ENCODE data around the gene RPRM.
"Not testable (repeated sequence)": the region's sequence is repeated elsewhere in the genome, so short reads cannot be mapped to it uniquely, and the experiment has no call there.

The RPRM gene

DNA sequence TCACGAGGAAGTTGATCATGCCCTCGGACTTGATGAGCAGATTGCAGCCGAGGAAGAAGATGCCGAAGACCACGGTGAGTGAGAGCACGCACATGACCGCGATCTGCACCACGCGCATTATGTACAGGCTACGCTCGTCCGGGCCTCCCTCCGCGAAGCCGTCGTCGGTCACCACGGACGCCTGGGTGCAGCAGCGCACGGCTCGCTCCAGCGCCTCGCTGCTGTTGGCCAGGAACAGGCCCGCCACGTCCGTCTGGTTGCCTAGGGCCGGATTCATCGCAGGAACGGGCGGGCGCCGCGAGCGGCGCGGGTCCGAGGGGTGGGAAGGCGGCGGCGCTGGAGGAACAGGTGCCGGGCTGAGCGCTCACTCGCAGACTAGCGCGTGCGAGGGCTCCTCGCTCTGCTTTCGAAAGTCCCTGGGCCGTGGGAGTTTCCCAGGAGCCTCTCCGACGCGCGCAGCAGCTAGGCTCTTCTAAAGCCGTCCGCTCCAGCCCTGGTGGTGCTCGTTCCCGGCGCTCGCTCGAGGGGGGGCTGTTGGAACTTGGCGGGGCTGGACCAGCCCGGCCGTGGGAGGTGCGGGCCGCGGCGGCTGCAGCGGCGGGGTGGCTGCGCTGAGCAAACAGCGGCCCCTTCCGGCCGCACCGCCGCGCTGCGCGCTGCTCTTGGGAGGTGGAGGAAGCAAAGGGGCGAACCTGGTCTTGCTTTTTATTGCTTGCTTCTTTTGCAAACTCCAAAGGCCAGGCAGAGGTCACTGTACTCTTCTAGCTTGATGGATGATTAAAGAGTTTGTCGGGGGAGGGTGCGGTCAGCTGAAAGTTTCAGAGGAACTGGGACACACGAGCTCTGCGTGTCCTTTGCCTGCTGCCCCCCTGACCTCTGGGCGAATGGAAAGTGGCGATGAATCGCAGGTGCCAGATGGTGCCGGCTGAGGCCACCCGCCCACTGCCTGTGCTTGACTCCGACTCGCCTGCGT, at the start of gene RPRM:
Gene RPRM, minus strand, starts transcription at position 474 of the 973 bp plus-strand sequence. Its CDS starts 197 bp downstream, at position 277.
- peak; percentile 52 for DNase-seq

DNA sequence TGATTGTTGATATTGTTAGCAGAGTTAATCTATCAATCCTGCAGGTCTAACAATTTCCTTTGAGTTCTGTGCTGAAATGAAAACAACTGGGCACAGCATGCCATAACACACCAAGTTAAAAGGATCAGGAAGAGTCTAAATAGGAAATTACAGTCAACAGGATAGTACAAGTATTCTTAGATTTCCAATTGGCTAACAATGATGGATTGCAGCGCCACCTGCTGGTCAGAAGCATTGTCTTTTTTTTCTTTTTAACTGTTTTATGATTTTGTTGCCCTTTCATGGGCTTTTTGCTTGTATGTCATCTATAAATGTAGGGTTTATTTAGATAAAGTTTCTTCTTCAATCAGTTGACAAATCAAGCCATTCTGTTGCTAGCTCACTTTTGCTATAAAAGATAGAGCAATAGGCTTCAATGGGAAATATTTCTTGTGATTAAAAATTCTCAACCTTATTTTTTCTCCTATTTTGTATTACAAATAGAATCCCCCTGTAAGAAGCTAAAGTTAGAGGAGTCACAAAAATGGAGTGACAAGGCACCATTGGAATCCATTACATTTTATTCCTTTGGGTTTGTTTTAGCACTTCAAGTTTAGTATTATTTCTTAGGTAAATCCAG, 40.8 kb upstream of the RPRM start:
- DNase-seq = peak; percentile 42

DNA sequence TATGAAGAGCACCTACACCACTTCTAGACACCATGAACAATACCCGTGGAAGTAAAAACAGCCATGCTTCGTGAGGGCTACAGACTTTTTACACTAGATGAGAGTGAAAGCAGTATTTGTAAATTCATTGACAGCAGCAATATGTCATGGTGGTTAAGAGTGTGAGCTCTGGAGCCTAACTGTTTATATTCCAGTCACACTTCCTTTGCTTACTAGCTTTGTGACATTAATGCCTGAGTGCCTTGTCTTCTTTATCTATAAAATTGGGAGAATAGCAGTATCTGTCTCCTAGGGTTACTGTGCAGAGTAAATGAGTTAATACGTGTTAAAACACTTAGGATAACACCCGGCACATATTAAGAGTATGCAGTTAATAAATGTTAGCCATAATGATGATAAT, 33.8 kb upstream of the RPRM start:
- no peak for DNase-seq

DNA sequence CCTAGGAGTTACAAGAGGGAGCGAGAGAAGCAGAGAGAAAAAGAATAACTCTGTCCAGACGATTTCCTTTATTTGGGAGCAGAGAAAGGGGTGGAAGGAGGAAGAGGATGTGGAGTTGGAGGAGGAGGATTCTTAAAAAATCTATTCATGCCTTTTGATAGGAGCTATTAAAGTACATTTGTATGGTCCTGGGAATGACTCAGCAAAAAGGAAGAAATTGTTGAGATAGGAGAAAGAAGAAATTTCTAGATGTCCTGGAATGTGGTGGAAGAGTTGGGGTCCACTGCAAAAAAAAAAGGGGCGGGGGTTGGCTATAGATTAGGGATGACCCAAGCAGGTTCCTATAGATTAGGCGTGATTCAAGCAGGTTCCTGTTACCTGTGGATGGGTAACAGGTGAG, 32.4 kb upstream of the RPRM start:
- no peak for DNase-seq

DNA sequence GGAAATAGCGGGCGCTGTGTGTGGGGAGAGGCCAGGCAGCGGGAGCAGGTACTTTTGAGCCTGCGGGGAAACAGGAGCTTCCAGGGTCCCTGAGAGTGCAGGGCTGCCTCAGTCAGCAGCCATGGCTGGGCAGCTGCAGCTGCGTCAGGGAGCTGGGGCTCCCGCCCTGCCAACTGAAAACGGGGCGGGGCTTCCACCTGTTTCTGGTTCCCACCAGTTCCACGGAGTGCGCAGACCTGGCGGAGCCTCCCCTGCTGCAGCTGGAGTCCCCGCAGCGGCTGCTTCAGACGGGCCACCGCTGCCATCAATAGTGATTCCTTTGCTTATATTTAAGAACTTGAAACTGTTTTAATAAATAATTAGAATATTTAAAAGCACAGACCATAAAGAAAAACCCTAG, 30.6 kb upstream of the RPRM start:
- DNase-seq = no peak

DNA sequence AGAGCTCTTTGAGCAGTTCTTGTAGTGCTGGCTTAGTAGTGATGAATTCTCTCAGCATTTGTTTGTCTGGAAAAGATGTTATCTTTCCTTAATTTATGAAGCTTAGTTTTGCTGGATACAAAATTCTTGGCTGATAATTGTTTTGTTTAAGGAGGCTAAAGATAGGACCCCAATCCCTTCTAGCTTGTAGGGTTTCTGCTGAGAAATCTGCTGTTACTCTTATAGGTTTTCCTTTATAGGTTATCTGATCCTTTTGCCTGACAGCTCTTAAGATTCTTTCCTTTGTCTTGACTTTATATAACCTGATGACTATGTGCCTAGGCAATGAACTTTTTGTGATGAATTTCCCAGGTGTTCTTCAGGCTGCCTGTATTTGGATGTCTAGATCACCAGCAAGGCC, 27.9 kb upstream of the RPRM start:
- not testable (repeated sequence) for DNase-seq

DNA sequence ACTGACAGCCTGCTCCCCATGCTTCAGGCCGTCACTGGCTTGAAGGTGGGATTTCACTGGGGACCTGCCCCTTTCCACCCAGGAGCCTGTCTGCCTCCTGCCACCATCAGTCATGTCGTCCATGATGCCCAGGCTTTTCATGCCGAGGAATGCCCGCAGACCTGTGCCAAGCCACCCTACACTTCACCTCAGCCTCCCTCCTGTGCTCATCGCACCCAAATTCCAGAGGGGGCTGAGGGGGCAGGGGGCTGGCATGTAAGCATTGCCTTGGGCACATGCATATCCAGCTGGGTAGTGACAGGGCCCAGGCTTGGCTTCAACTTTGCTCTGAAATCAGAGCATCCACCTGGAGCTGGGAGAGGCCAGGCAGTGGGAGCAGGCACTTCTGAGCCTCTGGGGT, 20.9 kb upstream of the RPRM start:
- DNase-seq = no peak

DNA sequence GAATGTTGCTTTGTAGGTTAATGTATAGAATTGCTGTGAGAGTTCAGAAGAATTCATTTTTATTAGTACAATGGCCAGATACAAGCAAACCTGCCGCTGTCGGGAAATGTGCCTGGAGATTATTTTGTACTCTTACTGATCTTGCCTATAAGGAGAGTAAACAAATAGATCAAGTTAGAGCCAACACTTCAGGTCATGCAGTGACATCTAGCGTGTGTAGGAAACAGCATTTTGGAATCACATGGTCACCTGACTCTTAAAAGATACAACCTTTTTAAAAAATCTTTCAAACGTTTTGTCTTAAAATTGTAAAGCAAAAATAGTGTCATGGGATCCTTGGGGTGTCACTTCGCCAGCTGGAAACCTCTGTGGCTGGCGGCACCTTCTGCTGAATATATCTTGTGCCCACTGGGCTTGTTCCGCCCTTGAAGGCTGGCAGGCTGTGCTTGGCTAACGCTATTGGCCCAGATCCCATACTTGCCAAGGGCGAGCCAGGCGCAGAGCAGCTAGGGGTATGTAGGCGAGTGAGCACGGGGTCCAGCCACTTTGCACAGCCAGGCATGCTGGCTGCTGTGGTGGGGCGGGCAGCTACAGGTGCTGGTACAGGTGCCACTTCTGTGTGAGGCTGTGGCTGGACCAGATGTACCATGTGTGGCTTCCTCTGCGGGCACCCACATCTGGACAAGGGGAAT, 19.5 kb upstream of the RPRM start:
- no peak for DNase-seq

DNA sequence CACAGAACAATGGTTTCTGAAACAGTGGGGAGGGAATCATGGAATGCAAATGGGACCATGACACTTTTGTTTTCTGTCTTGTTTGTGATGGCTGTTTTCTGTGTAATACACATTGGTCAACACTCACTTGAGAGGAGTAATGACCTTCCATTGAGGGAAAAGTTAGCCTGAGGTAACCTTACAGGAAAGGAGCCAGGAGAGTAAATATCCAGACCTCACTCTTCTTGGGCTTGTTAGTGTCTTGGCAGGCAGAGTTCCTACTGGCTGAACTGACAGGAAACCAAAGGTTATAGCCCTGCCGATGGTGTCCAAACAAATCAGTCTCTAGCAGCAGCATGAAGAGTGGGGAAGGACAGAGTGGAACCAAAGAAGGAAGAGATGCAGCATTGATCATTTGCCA, 17.2 kb upstream of the RPRM start:
- DNase-seq = no peak

DNA sequence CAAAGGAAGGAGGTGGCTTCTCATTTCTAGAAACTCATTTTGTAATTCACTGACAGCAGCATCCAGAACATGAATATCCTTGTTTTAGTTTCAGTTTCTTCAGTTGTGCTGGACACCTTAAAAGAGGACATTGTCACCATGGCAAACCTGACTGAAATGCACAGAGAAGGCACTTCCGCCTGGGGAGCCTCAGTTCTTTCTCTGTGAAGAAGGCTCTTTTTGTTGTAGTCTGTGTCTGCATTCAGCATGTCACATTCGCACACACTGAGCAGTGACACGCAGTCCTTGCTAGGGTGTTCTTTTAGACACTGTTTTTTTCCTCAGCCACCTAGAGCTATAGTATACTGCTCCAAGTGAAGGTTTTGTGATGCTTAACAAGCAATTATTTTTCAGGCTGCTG, 9.5 kb upstream of the RPRM start:
- DNase-seq = no peak

DNA sequence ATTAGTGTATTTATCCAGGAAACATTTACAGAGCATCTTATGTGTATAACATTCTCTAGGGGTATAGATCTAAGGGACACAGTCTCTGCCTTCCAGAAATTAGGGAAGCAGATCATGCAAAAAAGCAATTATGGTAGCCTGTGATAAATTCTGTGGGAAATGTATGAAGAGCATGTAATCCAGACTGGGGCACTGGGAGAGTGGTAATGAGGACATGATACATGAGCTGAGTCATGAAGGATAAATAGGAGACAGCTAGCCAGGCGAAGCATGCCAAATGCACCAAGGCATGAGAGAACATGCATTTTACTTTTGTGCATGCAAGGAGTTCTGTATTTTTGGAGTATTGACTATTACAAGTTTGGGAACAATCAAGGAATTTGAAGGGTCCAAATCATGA, 8.9 kb upstream of the RPRM start:
- no peak for DNase-seq

DNA sequence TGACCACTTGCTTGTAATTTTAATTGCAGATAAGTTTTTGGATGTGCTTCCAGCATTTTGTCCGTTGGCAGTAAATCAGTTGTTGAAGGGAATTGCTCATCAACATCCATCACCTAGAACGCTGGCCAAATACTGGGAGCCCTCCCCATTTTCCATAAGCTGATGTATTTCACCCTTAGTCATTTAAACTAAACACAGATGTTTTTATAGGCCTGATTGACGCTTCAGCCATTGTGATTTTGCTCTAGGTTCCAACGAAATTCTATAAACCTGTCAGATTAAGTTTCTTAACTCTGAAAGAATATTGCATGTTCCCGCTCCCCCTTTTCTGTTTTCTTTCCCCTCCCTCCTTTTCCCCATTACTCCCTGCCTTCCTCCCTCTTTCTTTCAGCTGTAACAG, 1.0 kb upstream of the RPRM start:
- no peak for DNase-seq

DNA sequence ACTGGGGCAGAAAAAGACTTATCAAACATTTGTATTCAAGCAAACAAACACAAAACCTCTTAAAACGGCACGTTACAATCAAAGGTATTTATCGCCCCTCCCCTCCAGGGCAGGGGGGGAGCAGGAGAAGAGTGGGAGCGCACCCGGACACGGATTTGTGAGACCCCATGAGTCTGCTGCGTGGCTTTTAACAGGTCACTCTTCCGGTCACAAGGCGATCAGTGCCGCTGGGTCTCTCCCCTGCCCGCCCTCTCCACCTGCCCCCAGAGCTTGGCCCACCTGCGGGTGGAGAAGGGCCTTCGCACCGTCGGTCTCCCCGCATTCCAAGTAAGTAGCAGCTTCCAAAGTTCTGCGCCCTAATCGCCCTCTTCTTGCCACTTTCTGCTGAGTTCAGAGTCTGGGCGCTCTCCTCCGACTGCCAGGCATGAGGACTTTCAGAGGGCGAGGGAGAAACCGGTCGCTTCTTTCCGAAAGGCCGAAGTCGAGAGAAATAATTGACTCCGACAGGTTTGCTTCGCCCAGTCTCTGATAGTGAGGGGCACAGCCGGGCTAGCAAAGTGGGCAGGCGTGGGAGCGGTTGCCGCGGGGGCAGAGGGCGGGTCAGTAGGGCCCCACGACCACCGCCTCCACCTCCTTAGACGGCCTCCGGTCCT, 800 bp downstream of the RPRM start:
- DNase-seq = no peak

DNA sequence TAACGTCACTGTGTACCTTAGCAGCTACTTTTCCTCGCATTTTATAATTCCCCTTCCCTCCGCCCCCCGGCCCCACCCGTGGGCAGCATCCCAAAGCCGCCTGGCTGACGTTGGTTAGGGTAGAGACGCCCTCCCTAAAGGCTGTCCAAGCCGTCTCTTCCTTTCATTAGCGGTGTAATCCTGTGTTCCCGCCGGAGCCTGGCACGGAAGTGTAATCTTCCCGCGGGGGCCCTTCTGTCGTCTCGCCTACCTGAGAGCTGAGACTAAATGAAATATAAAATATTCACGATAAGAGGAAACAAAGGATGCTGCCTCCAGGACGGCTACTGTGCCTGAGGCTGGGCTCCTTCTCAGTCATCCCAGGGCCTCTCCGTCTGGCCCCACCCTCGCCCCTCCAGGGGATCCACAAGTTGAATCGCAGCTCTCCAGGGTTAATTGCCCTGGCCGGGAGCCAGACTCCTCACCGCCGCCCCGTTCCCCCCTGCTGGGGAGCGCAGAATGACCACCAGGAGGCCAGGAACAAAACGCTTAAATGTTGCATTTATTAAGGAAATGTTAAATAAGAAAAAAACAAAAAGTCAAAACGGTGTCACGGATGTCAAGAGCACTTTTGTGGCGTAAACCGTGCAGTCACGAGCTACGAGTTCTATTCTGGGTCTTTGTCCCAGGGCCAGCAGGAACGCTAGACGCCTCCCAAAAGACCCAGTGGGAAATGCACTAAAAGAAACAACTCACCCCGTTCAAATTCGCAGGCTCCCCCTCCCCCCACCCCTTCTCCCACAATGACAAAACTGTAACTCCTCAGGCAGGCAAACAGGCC, 1.5 kb downstream of the RPRM start:
- no peak for DNase-seq

DNA sequence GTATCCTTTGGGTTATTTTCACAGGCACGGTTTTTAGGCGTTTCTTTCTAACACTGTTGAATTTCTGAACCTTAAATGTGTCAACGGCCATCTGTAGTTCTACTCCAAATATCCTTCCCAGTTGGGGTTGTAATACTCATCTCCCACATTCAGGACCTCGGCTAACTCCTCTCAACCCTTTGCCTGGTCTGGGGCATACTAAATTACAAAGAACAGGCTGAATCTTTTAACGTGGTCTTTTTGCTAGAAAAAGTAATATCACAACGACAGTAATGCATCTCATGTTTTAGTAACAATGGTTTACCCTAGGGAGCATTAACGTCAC, 2.1 kb downstream of the RPRM start:
- no peak for DNase-seq

DNA sequence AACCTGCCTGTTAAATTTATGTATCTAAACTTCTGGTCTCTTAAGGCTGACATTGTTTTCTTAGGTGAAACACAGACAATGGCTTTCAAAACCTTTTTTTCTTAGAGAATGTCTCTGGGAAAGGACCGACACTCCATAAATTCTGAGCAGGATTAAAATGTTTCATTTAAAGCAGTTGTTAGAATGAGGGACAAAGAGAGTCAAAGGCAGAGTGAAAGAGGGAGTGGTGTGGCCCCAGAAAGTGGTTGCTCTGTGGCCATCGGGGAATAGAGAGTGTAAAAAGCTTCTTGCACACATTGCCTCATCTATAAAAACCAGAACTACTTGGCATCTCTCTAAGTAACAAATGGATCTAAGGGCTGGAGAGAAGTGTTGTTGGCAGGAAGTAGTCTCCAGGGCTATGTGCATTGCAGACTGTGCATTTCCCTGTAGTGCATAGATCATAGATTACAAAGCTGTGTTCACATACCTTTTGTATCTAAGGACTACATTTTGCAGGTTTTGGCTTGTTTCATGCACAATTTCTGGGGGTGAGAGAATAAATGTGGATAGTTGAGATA, 3.6 kb downstream of the RPRM start:
- DNase-seq = no peak

DNA sequence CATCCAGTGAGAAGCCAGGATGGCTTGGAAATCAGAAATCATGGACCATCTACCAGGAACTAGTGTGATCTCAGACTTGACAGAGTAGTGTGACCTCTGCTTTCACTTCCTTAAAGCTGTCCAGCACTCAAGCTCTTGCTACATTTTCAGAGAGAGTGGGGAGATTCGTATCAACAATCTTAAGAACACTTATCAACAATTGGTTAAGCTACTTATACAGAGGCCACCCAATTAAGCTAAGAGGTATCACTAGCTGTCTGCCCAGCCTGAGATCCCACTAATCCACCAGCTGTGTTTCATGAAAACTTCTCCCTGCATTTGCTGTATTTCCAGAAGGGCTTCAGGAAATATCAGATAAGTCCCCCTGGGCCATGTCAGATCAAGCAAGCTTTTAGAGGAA, 4.2 kb downstream of the RPRM start:
- DNase-seq = no peak

DNA sequence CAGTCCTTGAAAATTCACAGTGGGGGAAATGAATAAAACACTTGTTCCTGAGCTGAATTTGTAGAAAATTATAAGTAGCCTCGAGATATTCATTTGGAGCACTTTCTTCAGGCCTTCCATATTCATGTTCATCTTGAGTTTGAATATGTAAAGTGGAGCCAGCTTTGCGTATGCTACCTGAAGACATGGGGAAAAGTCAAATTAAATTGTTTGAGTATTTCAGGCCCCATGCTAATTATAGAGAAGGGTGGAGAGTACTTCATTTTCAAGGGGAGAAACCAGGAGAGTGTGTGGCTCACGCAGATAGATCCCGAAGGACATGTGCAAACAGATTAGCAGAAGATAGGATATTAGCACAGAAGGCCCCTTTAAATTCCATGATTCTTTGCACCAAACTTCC, 7.7 kb downstream of the RPRM start:
- no peak for DNase-seq

DNA sequence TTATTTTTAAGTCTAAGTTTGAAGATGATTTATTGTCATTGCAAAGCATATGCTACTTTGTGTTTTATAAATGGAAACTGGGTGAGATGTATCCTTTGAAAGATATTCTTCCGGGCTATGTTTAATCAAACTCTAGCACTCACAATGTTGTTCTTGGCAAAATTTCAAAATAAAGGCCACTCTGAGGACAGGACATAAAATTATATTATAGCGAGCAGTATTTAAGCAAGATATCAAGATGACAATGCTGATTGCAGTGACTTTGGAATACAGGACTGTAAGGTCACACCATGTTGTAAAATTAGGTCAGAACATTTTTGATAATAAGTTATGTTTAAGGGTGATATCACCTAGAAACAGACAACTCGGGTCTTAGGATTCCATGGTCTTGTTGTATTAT, 14.2 kb downstream of the RPRM start:
- no peak for DNase-seq

DNA sequence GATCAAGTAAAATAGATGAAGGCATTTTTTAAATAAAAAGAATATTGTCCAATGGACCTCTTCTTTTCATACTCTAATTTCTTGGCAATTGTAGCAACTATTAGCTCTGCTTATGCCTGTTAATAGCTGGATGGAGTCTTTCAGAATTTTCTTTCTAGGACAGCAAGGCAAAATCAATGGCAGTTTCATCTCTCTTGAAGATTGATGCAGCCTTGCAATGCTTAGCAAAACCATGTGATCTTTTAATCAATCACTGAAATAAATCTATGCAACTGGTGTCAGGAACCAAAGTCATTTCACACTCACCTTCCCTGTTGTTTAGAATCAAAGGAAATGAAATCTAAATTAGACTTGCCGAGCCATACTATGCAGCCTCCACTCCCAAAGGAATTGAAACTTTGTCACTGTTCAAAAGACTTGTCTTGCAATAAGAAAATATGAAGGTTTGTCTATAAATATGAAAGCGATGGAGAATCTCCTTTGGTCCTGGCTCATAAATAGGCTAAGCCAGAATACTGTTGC, 16.2 kb downstream of the RPRM start:
- no peak for DNase-seq

DNA sequence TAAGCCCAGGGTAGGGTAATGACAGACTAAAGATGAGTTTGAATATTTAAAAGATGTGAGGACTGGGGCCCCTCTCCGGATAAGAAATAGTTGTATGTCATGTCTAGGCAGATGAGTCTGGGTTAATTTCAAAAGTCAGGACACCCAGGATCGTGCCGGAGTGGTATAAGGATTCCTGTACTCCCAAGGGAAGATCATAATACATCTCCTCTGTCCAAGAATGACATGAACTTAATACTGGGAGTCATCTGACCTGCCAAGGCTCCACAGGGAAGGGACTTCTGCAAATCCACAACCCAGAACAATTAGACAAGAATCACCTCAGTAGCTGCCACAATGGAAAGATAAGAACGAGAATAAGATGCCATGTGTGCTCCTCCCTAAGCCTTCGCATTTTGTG, 17.1 kb downstream of the RPRM start:
- no peak for DNase-seq

DNA sequence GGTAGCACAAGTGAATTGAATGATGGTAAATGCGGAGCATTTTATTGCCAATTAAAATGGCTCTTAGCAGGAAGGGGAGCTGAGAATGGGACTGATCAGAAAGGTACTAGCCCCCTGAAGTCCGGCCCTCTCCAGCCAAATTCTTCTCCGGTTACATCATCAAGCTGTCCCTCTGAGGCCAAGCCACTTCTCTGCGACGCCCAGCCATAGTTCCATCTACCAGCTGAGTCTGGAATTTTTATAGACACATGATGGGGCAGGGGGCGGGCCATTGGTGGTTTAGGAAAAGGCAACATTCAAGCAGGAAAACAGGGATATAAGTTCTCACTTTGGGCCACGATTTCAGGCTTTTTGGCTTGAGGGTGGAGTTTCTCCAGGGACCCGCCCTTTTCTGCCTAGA, 22.7 kb downstream of the RPRM start:
- DNase-seq = no peak
